ENCODE measurements around the gene LRRC3.
"Not testable (repeated sequence)": the region's sequence is repeated elsewhere in the genome, so short reads cannot be mapped to it uniquely, and the experiment has no call there.

The LRRC3 gene

GRCh38 chr21:44478124-44478800 lies 23.0 kb downstream of the LRRC3 start:
- DNase-seq (ENCODE audit: low spot score), result no peak
- no peak for TF ChIP-seq CTCF (conservative IDR thresholded peaks at IDR 0.05; ENCODE audit: low read depth)
- ChIA-PET CTCF (interaction anchor here (1.0 kb wide), 1 partner anchor 315 kb away, joined by 3 read pairs; no protein-coding TSS in a partner anchor), POLR2A (ENCODE audit: low non-redundant PET) (no interaction called here)
- no peak overlapping the region for H3K27ac ChIP-seq

GRCh38 chr21:44478801-44479167 lies 23.5 kb downstream of the LRRC3 start:
- no peak overlapping the region for H3K27ac ChIP-seq
- TF ChIP-seq CTCF (conservative IDR thresholded peaks at IDR 0.05; ENCODE audit: low read depth), result no peak
- ChIA-PET POLR2A (ENCODE audit: low non-redundant PET) (no interaction called here), CTCF (interaction anchor here (1.0 kb wide), 1 partner anchor 315 kb away, joined by 3 read pairs; no protein-coding TSS in a partner anchor)
- DNase-seq (ENCODE audit: low spot score), result no peak

GRCh38 chr21:44479556-44480199 lies 24.4 kb downstream of the LRRC3 start:
- H3K27ac ChIP-seq; DNase-seq (ENCODE audit: low spot score); POLR2A ChIA-PET (ENCODE audit: low non-redundant PET): not testable (repeated sequence)
- CTCF ChIA-PET, result interaction anchor here (0.7 kb wide), 1 partner anchor 151 kb away, joined by 3 read pairs; no protein-coding TSS in a partner anchor
- peak; percentile 65 for TF ChIP-seq CTCF (conservative IDR thresholded peaks at IDR 0.05; ENCODE audit: low read depth)

GRCh38 chr21:44480200-44481053 lies 25.1 kb downstream of the LRRC3 start:
- no peak for TF ChIP-seq CTCF (conservative IDR thresholded peaks at IDR 0.05; ENCODE audit: low read depth)
- POLR2A ChIA-PET (ENCODE audit: low non-redundant PET), result no interaction called here
- DNase-seq (ENCODE audit: low spot score), result no peak
- CTCF ChIA-PET, result interaction anchor here (0.7 kb wide), 1 partner anchor 152 kb away, joined by 3 read pairs; no protein-coding TSS in a partner anchor
- no peak overlapping the region for H3K27ac ChIP-seq

GRCh38 chr21:44482581-44483287 lies 27.4 kb downstream of the LRRC3 start:
- DNase-seq (ENCODE audit: low spot score), result no peak
- TF ChIP-seq CTCF (conservative IDR thresholded peaks at IDR 0.05; ENCODE audit: low read depth), result no peak
- no peak overlapping the region for H3K27ac ChIP-seq
- ChIA-PET CTCF (no interaction called here), POLR2A (ENCODE audit: low non-redundant PET) (no interaction called here)
